OCI-LY7 (cell line): Measurements from ENCODE around the gene SLC4A3. TPM values are rescaled to one million over a fixed set of nuclear protein-coding genes. Genes with fewer than 3 reads are reported as not detected.

ENCODE experiments used
- BruUV-seq: library from RNA; stranded (reverse); fragments of 400-500 nt; replicated peaks from 2 replicates; lab custom pipeline; 2021; lab: Mats Ljungman, UMichigan
- CTCF ChIA-PET: fragments of 300-600 bp; sonication (Branson Sonifier 250); formaldehyde crosslinking; loops from one replicate; lab custom pipeline; 2022; ENCODE audit warnings: antibody characterized with exemption; ENCODE audit not compliant: unreplicated experiment; lab: Charles Lee
- POLR2A ChIA-PET: fragments of 300-600 bp; sonication (Branson Sonifier 250); formaldehyde crosslinking; loops from one replicate; lab custom pipeline; 2022; ENCODE audit warnings: antibody characterized with exemption; lab: Charles Lee
- DNase-seq: peaks from one replicate; pipeline ENCODE4 v3.0.0-alpha.2; 2015; ENCODE audit warnings: low spot score
- H2AFZ ChIP-seq: fragments of 200-600 bp; sonication (generic), shearing (Covaris generic); 2 replicates; pipeline ENCODE4 v1.6.1; 2014; ENCODE audit warnings: mild to moderate bottlenecking, antibody characterized with exemption, low read length, moderate library complexity
- H3K27ac ChIP-seq: fragments of 200-600 bp; sonication (generic); 2 replicates; pipeline ENCODE4 v1.5.1; 2014; ENCODE audit warnings: mixed run types, low read depth, mild to moderate bottlenecking, moderate library complexity, low read length, inconsistent platforms; ENCODE audit not compliant: poor library complexity, severe bottlenecking
- H3K36me3 ChIP-seq: fragments of 200-600 bp; sonication (generic); 2 replicates; pipeline ENCODE4 v1.6.1; 2014; ENCODE audit warnings: mild to moderate bottlenecking, antibody characterized with exemption, low read length, moderate library complexity, mixed read lengths; ENCODE audit not compliant: insufficient read depth
- H3K4me1 ChIP-seq: fragments of 200-600 bp; sonication (generic); 2 replicates; pipeline ENCODE4 v1.5.1; 2014; ENCODE audit warnings: mild to moderate bottlenecking, low read length; ENCODE audit not compliant: insufficient read depth, poor library complexity, severe bottlenecking
- H3K4me2 ChIP-seq: fragments of 200-600 bp; sonication (generic); 2 replicates; pipeline ENCODE4 v1.6.1; 2014; ENCODE audit warnings: mild to moderate bottlenecking, low read length
- H3K4me3 ChIP-seq: fragments of 200-600 bp; sonication (generic); 2 replicates; pipeline ENCODE4 v1.5.1; 2014; ENCODE audit warnings: mild to moderate bottlenecking, low read depth, low read length; ENCODE audit not compliant: poor library complexity, severe bottlenecking
- H3K79me2 ChIP-seq: fragments of 200-600 bp; sonication (generic); 2 replicates; pipeline ENCODE4 v1.6.1; 2016; ENCODE audit warnings: low read depth, mild to moderate bottlenecking, low read length, moderate library complexity, mixed read lengths; ENCODE audit not compliant: insufficient read depth
- H3K9me2 ChIP-seq: fragments of 200-600 bp; sonication (generic); 2 replicates; pipeline ENCODE4 v1.6.1; 2016; ENCODE audit warnings: mild to moderate bottlenecking, low read length, mixed read lengths; ENCODE audit not compliant: insufficient read depth
- H3K9me3 ChIP-seq: fragments of 200-600 bp; sonication (generic); 2 replicates; pipeline ENCODE4 v1.6.1; 2014; ENCODE audit warnings: mild to moderate bottlenecking, mixed run types, low read length, mixed read lengths
- H4K20me1 ChIP-seq: fragments of 200-600 bp; sonication (generic); 2 replicates; pipeline ENCODE4 v1.6.1; 2014; ENCODE audit warnings: mild to moderate bottlenecking, antibody characterized with exemption, low read length, moderate library complexity, mixed read lengths; ENCODE audit not compliant: insufficient read depth
- CTCF ChIP-seq: fragments of 200-600 bp; sonication (generic); conservative IDR thresholded peaks from 2 replicates; pipeline ENCODE4 v1.5.1; 2014; ENCODE audit warnings: mild to moderate bottlenecking, antibody characterized with exemption, low read length, moderate library complexity, mixed read lengths
- EZH2phosphoT487 ChIP-seq: fragments of 200-600 bp; sonication (generic); IDR thresholded peaks from 2 replicates; pipeline ENCODE4 v1.6.1; 2018; ENCODE audit warnings: low read depth, borderline replicate concordance, mild to moderate bottlenecking, mixed run types, antibody characterized with exemption, low read length, moderate library complexity, mixed read lengths
- intact Hi-C: fragments of 100-400 bp; cut with micrococcal nuclease; formaldehyde crosslinking; loops from one replicate; pipeline ENCODE4 v1.10.0; 2022; ENCODE audit not compliant: unreplicated experiment
- total RNA-seq, 2 experiments: library from RNA; depleted of rRNA in 1 of 2; stranded (reverse); fragments of >200 nt in 1 of 2; shearing (Covaris generic) in 1 of 2; gene quantifications; 2 replicates each; pipeline ENCODE4 v1.2.3, GENCODE V29; 2014 to 2022

Gene SLC4A3
- total RNA-seq, 2 experiments from 2014 or later, result not detected

- POLR2A ChIA-PET, result interaction anchor here (1.0 kb wide), 1 partner anchor 25 kb away, joined by 3 read pairs; no protein-coding TSS in a partner anchor
- H3K36me3 ChIP-seq, result no peaks in the 10 kb centered on the region
- H3K27ac ChIP-seq, result no peak overlapping the region
- H3K9me3 ChIP-seq, result no peaks in the 10 kb centered on the region
- H3K4me3 ChIP-seq, result no peak overlapping the region
- H4K20me1 ChIP-seq, result no peaks in the 10 kb centered on the region
- DNase-seq, result no peak
- no peak overlapping the region for H2AFZ ChIP-seq
- H3K4me2 ChIP-seq, result no peak overlapping the region
- CTCF ChIA-PET, result no interaction called here
- H3K4me1 ChIP-seq, result no peaks in the 10 kb centered on the region
- H3K79me2 ChIP-seq, result no peaks in the 10 kb centered on the region
- H3K9me2 ChIP-seq, result no peaks in the 10 kb centered on the region
- no TSS peak for BruUV-seq
- intact Hi-C loops, result no loop called here
- TF ChIP-seq CTCF (no peak), EZH2phosphoT487 (no peak)
These were observed 51.6 kb downstream of the SLC4A3 start for GRCh38 chr2:219679041-219679440.

- BruUV-seq, result no TSS peak
- peaks cover under 1% of the 10 kb centered on the region for H3K4me1 ChIP-seq
- ChIA-PET CTCF (no interaction called here), POLR2A (interaction anchor here (1.0 kb wide), 1 partner anchor 26 kb away, joined by 3 read pairs; no protein-coding TSS in a partner anchor)
- DNase-seq, result no peak
- H3K9me2 ChIP-seq, result no peaks in the 10 kb centered on the region
- H4K20me1 ChIP-seq, result no peaks in the 10 kb centered on the region
- TF ChIP-seq EZH2phosphoT487 (no peak), CTCF (no peak)
- intact Hi-C loops, result no loop called here
- H3K4me2 ChIP-seq, result no peak overlapping the region
- no peaks in the 10 kb centered on the region for H3K36me3 ChIP-seq
- no peak overlapping the region for H2AFZ ChIP-seq
- H3K27ac ChIP-seq, result no peak overlapping the region
- H3K9me3 ChIP-seq, result no peaks in the 10 kb centered on the region
- no peaks in the 10 kb centered on the region for H3K79me2 ChIP-seq
- no peak overlapping the region for H3K4me3 ChIP-seq
These were observed 52.1 kb downstream of the SLC4A3 start for GRCh38 chr2:219679571-219679970.

GRCh38 chr2:219680958-219681693 is 53.7 kb downstream of the SLC4A3 start:
- H3K36me3 ChIP-seq, result no peaks in the 10 kb centered on the region
- H3K27ac ChIP-seq, result no peak overlapping the region
- H2AFZ ChIP-seq, result no peak overlapping the region
- no peak overlapping the region for H3K4me2 ChIP-seq
- no TSS peak for BruUV-seq
- H4K20me1 ChIP-seq, result no peaks in the 10 kb centered on the region
- H3K9me3 ChIP-seq, result no peaks in the 10 kb centered on the region
- TF ChIP-seq CTCF (no peak), EZH2phosphoT487 (no peak)
- no peak overlapping the region for H3K4me3 ChIP-seq
- ChIA-PET CTCF (no interaction called here), POLR2A (interaction anchor here (0.6 kb wide), 1 partner anchor 852 kb away, joined by 3 read pairs; no protein-coding TSS in a partner anchor)
- H3K9me2 ChIP-seq, result no peaks in the 10 kb centered on the region
- DNase-seq, result no peak
- peaks cover 9% of the 10 kb centered on the region for H3K4me1 ChIP-seq
- no peaks in the 10 kb centered on the region for H3K79me2 ChIP-seq
- intact Hi-C loops, result no loop called here
